GM19468 (cell line): ENCODE measurements around the gene CACNA1C.

Source experiments
- ATAC-seq: cut with Tn5 transposase; IDR thresholded peaks from one replicate; pipeline ENCODE4 v1.9.1; 2021; ENCODE audit warnings: mild to moderate bottlenecking, moderate library complexity, moderate number of reproducible peaks; ENCODE audit not compliant: unreplicated experiment; ENCODE audit errors: extremely low read depth

CACNA1C gene

GRCh38 chr12:2265461-2266167 lies 212.8 kb downstream of the CACNA1C start:
- no peak for ATAC-seq

GRCh38 chr12:2266666-2267620 lies 214.2 kb downstream of the CACNA1C start:
- no peak for ATAC-seq

- no peak for ATAC-seq
Measured at GRCh38 chr12:2267703-2268470, 215.1 kb downstream of the CACNA1C start.

- no peak for ATAC-seq
Measured at GRCh38 chr12:2268471-2269286, 215.9 kb downstream of the CACNA1C start.

- ATAC-seq: no peak
Measured at GRCh38 chr12:2270846-2271245, 218.1 kb downstream of the CACNA1C start.

GRCh38 chr12:2271961-2272360 lies 219.2 kb downstream of the CACNA1C start:
- ATAC-seq: no peak

- ATAC-seq: no peak
Measured at GRCh38 chr12:2273288-2273687, 220.5 kb downstream of the CACNA1C start.

- no peak for ATAC-seq
Measured at GRCh38 chr12:2273751-2274150, 221.0 kb downstream of the CACNA1C start.

- ATAC-seq: no peak
Measured at GRCh38 chr12:2274733-2275132, 221.9 kb downstream of the CACNA1C start.

- no peak for ATAC-seq
Measured at GRCh38 chr12:2276288-2277033, 223.7 kb downstream of the CACNA1C start.

- no peak for ATAC-seq
Measured at GRCh38 chr12:2277492-2278155, 224.8 kb downstream of the CACNA1C start.

- no peak for ATAC-seq
Measured at GRCh38 chr12:2281446-2281845, 228.7 kb downstream of the CACNA1C start.

- ATAC-seq: no peak
Measured at GRCh38 chr12:2282318-2282717, 229.5 kb downstream of the CACNA1C start.

GRCh38 chr12:2283480-2283879 lies 230.7 kb downstream of the CACNA1C start:
- ATAC-seq: no peak

GRCh38 chr12:2283916-2284315 lies 231.1 kb downstream of the CACNA1C start:
- ATAC-seq: no peak

GRCh38 chr12:2284321-2284813 lies 231.6 kb downstream of the CACNA1C start:
- ATAC-seq: no peak

GRCh38 chr12:2284857-2285256 lies 232.1 kb downstream of the CACNA1C start:
- no peak for ATAC-seq

- no peak for ATAC-seq
Measured at GRCh38 chr12:2285462-2285861, 232.7 kb downstream of the CACNA1C start.
